Neural cell (in vitro differentiated cells): Measurements from ENCODE around the gene TBC1D10B. TPM values are rescaled to one million over a fixed set of nuclear protein-coding genes. Genes with fewer than 3 reads are reported as not detected.

Source experiments
- H2AFZ ChIP-seq: fragments of 200-600, 300-800 bp; sonication (generic), shearing (Covaris generic); 2 replicates; pipeline ENCODE4 v1.6.0; 2014; ENCODE audit warnings: low read depth, mild to moderate bottlenecking, antibody characterized with exemption, low read length, moderate library complexity
- H3F3A ChIP-seq: fragments of 200-600 bp; shearing (Covaris generic); 2 replicates; pipeline ENCODE4 v1.6.1; 2016; ENCODE audit warnings: mild to moderate bottlenecking, moderate library complexity, mixed read lengths, antibody characterized with exemption, low read length; ENCODE audit not compliant: insufficient read depth, poor library complexity, severe bottlenecking
- H3K27ac ChIP-seq: fragments of 200-600, 300-800 bp; sonication (generic), shearing (Covaris generic); 2 replicates; pipeline ENCODE4 v1.5.1; 2014; ENCODE audit warnings: mild to moderate bottlenecking, low read length, moderate library complexity
- H3K27me3 ChIP-seq: fragments of 300-800, 200-600 bp; sonication (generic), shearing (Covaris generic); 2 replicates; pipeline ENCODE4 v1.6.0; 2014; ENCODE audit warnings: mild to moderate bottlenecking, low read depth, low read length, moderate library complexity; ENCODE audit not compliant: insufficient read depth
- H3K36me3 ChIP-seq: fragments of 300-800, 200-600 bp; sonication (generic), shearing (Covaris generic); 2 replicates; pipeline ENCODE4 v1.5.1; 2014; ENCODE audit warnings: mild to moderate bottlenecking, antibody characterized with exemption, low read length, moderate library complexity; ENCODE audit not compliant: insufficient read depth
- H3K4me2 ChIP-seq: fragments of 300-800, 200-600 bp; sonication (generic), shearing (Covaris generic); 2 replicates; pipeline ENCODE4 v1.6.0; 2014; ENCODE audit warnings: mild to moderate bottlenecking, low read length
- H3K4me3 ChIP-seq: fragments of 300-800, 200-600 bp; sonication (generic), shearing (Covaris generic); 2 replicates; pipeline ENCODE4 v1.5.1; 2014; ENCODE audit warnings: mild to moderate bottlenecking, low read length, moderate library complexity
- H3K79me2 ChIP-seq: fragments of 200-600 bp; shearing (Covaris generic); replicated peaks from 2 replicates; pipeline ENCODE4 v1.6.0; 2014; ENCODE audit warnings: mild to moderate bottlenecking, low read length, moderate library complexity; ENCODE audit not compliant: insufficient read depth
- H3K9ac ChIP-seq: fragments of 300-800, 200-600 bp; sonication (generic), shearing (Covaris generic); 2 replicates; pipeline ENCODE4 v1.6.1; 2016; ENCODE audit warnings: mild to moderate bottlenecking, low read length, mixed read lengths
- H3K9me2 ChIP-seq: fragments of 200-600 bp; shearing (Covaris generic); 2 replicates; pipeline ENCODE4 v1.6.1; 2016; ENCODE audit warnings: mild to moderate bottlenecking, low read length, mixed read lengths; ENCODE audit not compliant: insufficient read depth
- H3K9me3 ChIP-seq: fragments of 200-600, 300-800 bp; sonication (generic), shearing (Covaris generic); 2 replicates; pipeline ENCODE4 v1.6.1; 2016; ENCODE audit warnings: mild to moderate bottlenecking, mixed run types, low read length, moderate library complexity, mixed read lengths
- H4K20me1 ChIP-seq: fragments of 200-600 bp; shearing (Covaris generic); 2 replicates; pipeline ENCODE4 v1.6.1; 2016; ENCODE audit warnings: mild to moderate bottlenecking, mixed run types; ENCODE audit not compliant: insufficient read depth
- CTCF ChIP-seq: fragments of 450-650 bp; IDR thresholded peaks from 2 replicates; pipeline ENCODE4 v1.5.1; 2014; ENCODE audit warnings: antibody characterized with exemption, mild to moderate bottlenecking, moderate library complexity; ENCODE audit not compliant: poor library complexity, severe bottlenecking
- EP300 ChIP-seq: fragments of 450-650 bp; conservative IDR thresholded peaks from 2 replicates; pipeline ENCODE4 v1.6.1; 2014; ENCODE audit warnings: antibody characterized with exemption, mild to moderate bottlenecking, moderate library complexity; ENCODE audit not compliant: poor library complexity, severe bottlenecking
- EZH2 ChIP-seq: fragments of 200-600, 300-800 bp; shearing (Covaris generic), sonication (generic); IDR thresholded peaks from 2 replicates; pipeline ENCODE4 v1.6.1; 2014; ENCODE audit warnings: antibody characterized with exemption, low read length, borderline replicate concordance, mild to moderate bottlenecking; ENCODE audit not compliant: insufficient read depth, poor library complexity, severe bottlenecking
- MXI1 ChIP-seq: fragments of 450-650 bp; conservative IDR thresholded peaks from 2 replicates; pipeline ENCODE4 v1.6.1; 2014; ENCODE audit warnings: antibody characterized with exemption, mild to moderate bottlenecking; ENCODE audit not compliant: poor library complexity, severe bottlenecking
- POLR2AphosphoS5 ChIP-seq: IDR thresholded peaks from 2 replicates; pipeline ENCODE4 v1.6.1; 2012
- RAD21 ChIP-seq: fragments of 450-650 bp; conservative IDR thresholded peaks from 2 replicates; pipeline ENCODE4 v1.6.1; 2014; ENCODE audit warnings: antibody characterized with exemption, mild to moderate bottlenecking, moderate library complexity
- REST ChIP-seq: IDR thresholded peaks from 2 replicates; pipeline ENCODE4 v1.6.1; 2012; ENCODE audit warnings: borderline replicate concordance
- SMC3 ChIP-seq: fragments of 450-650 bp; conservative IDR thresholded peaks from 2 replicates; pipeline ENCODE4 v1.6.1; 2014; ENCODE audit warnings: antibody characterized with exemption, mild to moderate bottlenecking, moderate library complexity; ENCODE audit not compliant: poor library complexity
- TAF1 ChIP-seq: IDR thresholded peaks from 2 replicates; pipeline ENCODE4 v1.6.1; 2012; ENCODE audit warnings: low read depth
- polyA plus RNA-seq: library from polyadenylated mRNA; depleted of rRNA; stranded (reverse); fragments of >200 nt; gene quantifications from 2 replicates; pipeline ENCODE4 v1.2.3, GENCODE V29; 2014

TBC1D10B gene
- polyA plus RNA-seq, 1 donor from 2014 or later: 24.1 TPM

GRCh38 chr16:30355144-30355953, 14.9 kb downstream of the TBC1D10B start, which contains the start of gene CD2BP2:
TSS of gene CD2BP2 (minus strand) at chr16:30355308. CDS start at chr16:30354681, 627 bp downstream.
- Histone ChIP-seq H3K9me3 (no peaks in the 10 kb centered on the region), H3K36me3 (no peaks in the 10 kb centered on the region), H3K4me3 (peak within 1 kb of the TSS; percentile 84), H3F3A (no peaks in the 10 kb centered on the region), H3K4me2 (peak within 1 kb of the TSS; percentile 88), H3K9ac (peak within 1 kb of the TSS; percentile 94), H2AFZ (peak within 1 kb of the TSS; percentile 83), H3K79me2 (peaks cover 17% of the 10 kb centered on the region), H3K27me3 (no peaks in the 10 kb centered on the region), H4K20me1 (no peaks in the 10 kb centered on the region), H3K9me2 (no peaks in the 10 kb centered on the region), H3K27ac (peak within 1 kb of the TSS; percentile 94)
- TF ChIP-seq CTCF (peak; percentile 40), EZH2 (no peak), MXI1 (peak; percentile 89), RAD21 (peak; percentile 24), REST (peak; percentile 63), TAF1 (peak; percentile 68), POLR2AphosphoS5 (peak; percentile 95), EP300 (no peak), SMC3 (no peak)

GRCh38 chr16:30354423-30355143, 15.7 kb downstream of the TBC1D10B start:
- H3K36me3 ChIP-seq: no peaks in the 10 kb centered on the region
- peak overlapping the region; percentile 84 for H3K4me3 ChIP-seq
- no peaks in the 10 kb centered on the region for H3F3A ChIP-seq
- no peaks in the 10 kb centered on the region for H3K9me2 ChIP-seq
- H3K27me3 ChIP-seq: no peaks in the 10 kb centered on the region
- peak overlapping the region; percentile 94 for H3K9ac ChIP-seq
- TF ChIP-seq MXI1 (no peak), SMC3 (peak; percentile 60)
- H3K27ac ChIP-seq: peak overlapping the region; percentile 94
- peaks cover 17% of the 10 kb centered on the region for H3K79me2 ChIP-seq
- H3K9me3 ChIP-seq: no peaks in the 10 kb centered on the region
- peak overlapping the region; percentile 83 for H2AFZ ChIP-seq
- no peaks in the 10 kb centered on the region for H4K20me1 ChIP-seq
- H3K4me2 ChIP-seq: peak overlapping the region; percentile 88
